ENCODE results near the gene SELENOI.
A peak's percentile ranks its signal among the peaks of the same experiment; 100 is the strongest.

The SELENOI gene

GRCh38 chr2:26412091-26412673, 66.2 kb downstream of the SELENOI start:
- peak; percentile 73 for DNase-seq

- no peak for DNase-seq
These were observed 68.4 kb downstream of the SELENOI start for GRCh38 chr2:26414311-26414710.

GRCh38 chr2:26421961-26422360, 76.0 kb downstream of the SELENOI start:
- DNase-seq: no peak

GRCh38 chr2:26422947-26423629, 77.1 kb downstream of the SELENOI start:
- DNase-seq: no peak

GRCh38 chr2:26423750-26424149, 77.8 kb downstream of the SELENOI start:
- DNase-seq: no peak

- no peak for DNase-seq
These were observed 78.3 kb downstream of the SELENOI start for GRCh38 chr2:26424221-26424620.

- no peak for DNase-seq
These were observed 82.9 kb downstream of the SELENOI start for GRCh38 chr2:26428846-26429245.

- DNase-seq: no peak
These were observed 84.0 kb downstream of the SELENOI start for GRCh38 chr2:26429779-26430578.

GRCh38 chr2:26430826-26431225, 84.9 kb downstream of the SELENOI start:
- no peak for DNase-seq

- no peak for DNase-seq
These were observed 86.4 kb downstream of the SELENOI start for GRCh38 chr2:26432363-26432762.

GRCh38 chr2:26432859-26433258, 86.9 kb downstream of the SELENOI start:
- no peak for DNase-seq

GRCh38 chr2:26435106-26435505, 89.2 kb downstream of the SELENOI start:
- no peak for DNase-seq

GRCh38 chr2:26438526-26438925, 92.6 kb downstream of the SELENOI start:
- no peak for DNase-seq

- DNase-seq: no peak
These were observed 93.0 kb downstream of the SELENOI start for GRCh38 chr2:26438926-26439325.

- no peak for DNase-seq
These were observed 96.4 kb downstream of the SELENOI start for GRCh38 chr2:26442301-26442700.

- no peak for DNase-seq
These were observed 96.8 kb downstream of the SELENOI start for GRCh38 chr2:26442707-26443106.

GRCh38 chr2:26444236-26444635, 98.3 kb downstream of the SELENOI start:
- no peak for DNase-seq

Data from activated CD4-positive, alpha-beta T cell treated with anti-CD3 and anti-CD28 coated beads, Interleukin-10, Interleukin-2, amounts not matched to agents 100 ng/mL and 50 ng/mL, durations not matched to agents 16 hours and 8 hours (primary cell).